Urothelium cell line (cell line): ENCODE measurements around the gene GPC6.

Source experiments
- DNase-seq: peaks from one replicate; pipeline ENCODE4 v3.0.0; 2011; ENCODE audit warnings: low spot score, mixed read lengths
- FAIRE-seq: peaks from 2 replicates; lab custom pipeline; 2011; peaks lifted over from hg19 to GRCh38; lab: Jason Lieb, UNC

GPC6 gene

DNA sequence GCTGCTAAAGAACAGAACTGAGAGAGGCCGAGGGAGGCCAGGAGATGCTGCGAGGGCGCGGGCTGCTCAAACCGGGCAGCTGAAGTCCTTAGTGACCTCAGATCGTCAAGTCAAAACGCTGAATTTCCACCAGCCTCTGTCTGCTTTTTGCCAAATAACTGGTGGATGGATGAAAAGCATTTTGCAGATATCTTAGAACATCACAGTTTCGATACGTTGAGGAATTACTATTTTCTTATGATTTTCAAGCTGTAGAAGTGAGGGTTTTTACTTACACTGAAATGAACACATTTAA is 2.0 kb downstream of the GPC6 start:
- FAIRE-seq (no peak), DNase-seq (no peak)

DNA sequence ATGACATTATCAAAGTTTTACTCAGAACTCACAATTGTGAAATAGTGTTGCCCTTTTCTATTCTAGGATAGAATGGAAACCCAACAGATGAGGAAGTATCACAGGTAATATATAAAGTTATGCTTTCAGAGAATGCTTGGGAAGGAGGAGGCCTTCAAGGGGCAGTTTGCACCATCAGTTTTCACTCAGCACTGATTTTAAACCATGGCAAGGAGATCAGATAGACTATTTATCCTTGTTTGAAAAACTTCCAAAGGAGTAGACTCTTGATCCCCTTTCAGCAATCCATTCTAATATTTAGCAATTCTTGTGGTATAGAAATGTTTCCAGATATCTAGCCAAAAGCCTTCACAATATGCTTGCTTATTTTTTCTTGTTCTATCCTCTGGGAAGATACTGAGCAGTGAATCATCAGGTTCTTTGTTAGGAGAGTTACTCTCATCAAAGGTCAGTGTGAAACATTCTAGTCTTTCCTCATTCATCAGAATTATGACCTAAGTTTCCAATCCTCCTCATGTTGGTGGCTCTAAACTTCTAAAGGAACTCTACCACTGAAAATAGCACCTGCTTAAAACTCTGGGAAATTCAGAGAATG is 3.8 kb downstream of the GPC6 start:
- FAIRE-seq (no peak), DNase-seq (no peak)

DNA sequence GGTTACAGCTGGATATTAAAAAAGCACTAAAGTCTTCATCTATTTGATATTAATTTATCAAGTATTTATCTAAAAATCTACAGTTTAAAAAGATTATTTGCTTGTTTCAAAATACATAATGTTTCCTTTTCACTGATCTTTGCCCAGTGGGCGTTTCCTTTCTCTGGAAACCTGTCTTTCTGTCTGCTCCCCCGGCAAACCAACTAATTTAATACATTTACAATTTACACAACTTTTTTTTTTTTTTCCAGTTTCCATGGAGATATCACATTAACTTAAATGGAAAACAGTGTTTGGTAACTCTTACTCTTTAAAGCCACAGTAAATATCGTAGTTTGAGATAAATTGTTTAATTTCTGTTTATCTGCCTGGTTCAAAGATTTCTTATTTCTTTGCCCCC is 5.3 kb downstream of the GPC6 start:
- no peak for DNase-seq
- no peak for FAIRE-seq

DNA sequence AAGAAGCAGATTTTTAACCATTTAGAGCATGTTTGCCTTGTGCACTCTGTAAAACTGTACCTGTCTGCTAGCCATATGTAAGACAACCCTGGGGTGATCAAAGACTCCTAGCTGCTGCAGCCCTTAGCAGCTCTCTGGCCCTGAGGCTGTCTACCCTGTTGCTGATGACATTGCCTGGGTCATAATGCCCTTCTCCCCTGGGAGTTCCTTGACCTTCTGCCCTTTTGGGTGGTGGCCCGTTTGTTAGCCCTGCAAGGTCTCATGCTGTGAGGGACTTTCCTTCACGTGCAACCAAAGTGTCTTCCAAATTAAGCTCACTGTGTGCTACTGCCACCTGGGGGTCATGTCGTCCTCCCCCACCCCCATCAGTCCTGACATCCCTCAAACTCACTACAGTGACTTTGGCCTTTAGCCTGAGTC is 7.4 kb downstream of the GPC6 start:
- no peak for DNase-seq
- FAIRE-seq: no peak

DNA sequence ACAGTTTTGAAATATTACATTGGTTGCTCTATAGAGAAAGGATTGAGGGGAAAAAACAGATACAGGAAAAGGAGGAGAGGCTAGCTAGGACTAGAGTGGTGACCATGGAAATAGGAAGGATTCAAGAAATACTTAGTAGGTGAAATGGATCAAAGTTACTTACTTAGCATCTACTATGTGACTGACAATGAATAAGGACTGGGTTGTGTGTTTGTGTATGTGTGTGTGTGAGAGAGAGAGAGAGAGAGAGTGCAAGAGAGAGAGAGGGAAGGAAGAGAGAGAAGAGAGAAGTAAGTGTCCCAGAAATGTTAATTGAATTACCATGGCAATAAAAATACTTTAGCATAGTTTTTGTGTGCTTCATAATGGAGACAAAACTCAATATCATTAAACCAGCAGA is 7.9 kb downstream of the GPC6 start:
- DNase-seq: no peak
- FAIRE-seq: no peak

DNA sequence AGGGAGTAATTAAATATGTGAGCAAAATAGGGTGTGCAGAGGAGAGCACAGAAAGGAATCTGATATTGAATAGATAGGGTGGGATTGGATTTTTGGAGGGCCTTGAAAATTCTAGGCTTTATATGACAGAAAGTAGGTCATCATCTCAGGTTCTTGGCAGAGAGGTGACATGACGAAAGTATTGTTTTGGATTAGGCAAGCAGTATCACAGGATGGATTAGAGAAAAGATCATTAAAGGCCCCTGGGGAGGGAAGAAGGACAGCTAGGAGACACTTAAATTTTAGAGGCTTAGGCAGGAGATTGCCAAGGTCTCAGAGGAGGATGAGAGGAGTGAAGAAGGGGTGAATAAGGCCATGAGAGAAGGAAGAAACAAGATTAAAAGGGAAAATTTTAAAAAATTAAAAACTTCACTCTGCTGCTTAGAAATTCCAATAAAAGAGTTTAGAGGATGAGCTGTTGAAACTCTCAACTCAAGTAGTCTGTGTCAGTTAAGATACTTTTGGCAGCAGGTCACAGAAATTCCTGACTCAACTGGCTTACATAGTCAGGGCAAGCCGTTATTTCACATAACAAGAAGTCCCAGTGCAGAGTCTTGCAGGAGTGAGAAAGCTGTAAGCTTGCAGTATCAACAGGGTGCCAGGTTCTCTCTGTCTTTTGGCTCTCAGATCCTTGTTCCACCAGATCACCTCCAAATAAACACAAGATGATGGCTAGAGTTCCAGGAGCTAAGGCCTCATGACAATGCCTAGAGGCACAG is 8.8 kb downstream of the GPC6 start:
- FAIRE-seq: no peak

DNA sequence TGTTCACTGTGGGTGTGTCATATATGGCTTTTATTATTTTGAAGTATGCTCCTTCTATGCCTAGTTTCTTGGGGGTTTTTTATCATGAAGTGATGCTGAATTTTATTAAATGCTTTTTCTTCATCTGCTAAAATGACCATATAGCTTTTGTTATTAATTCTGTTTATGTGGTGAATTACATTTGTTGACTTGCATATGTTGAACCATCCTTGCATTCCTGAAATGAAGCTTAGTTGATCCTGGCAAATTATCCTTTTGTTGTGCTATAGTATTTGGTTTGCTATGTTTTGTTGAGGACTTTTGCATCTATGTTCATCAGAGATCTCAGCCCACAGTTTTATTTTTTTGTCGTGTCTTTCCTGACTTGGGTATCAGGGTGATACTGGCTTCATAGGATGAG is 12.1 kb downstream of the GPC6 start:
- no peak for FAIRE-seq
- DNase-seq: no peak

More for the DNA sequence above, 8.8 kb downstream of the GPC6 start:
- no peak for DNase-seq

DNA sequence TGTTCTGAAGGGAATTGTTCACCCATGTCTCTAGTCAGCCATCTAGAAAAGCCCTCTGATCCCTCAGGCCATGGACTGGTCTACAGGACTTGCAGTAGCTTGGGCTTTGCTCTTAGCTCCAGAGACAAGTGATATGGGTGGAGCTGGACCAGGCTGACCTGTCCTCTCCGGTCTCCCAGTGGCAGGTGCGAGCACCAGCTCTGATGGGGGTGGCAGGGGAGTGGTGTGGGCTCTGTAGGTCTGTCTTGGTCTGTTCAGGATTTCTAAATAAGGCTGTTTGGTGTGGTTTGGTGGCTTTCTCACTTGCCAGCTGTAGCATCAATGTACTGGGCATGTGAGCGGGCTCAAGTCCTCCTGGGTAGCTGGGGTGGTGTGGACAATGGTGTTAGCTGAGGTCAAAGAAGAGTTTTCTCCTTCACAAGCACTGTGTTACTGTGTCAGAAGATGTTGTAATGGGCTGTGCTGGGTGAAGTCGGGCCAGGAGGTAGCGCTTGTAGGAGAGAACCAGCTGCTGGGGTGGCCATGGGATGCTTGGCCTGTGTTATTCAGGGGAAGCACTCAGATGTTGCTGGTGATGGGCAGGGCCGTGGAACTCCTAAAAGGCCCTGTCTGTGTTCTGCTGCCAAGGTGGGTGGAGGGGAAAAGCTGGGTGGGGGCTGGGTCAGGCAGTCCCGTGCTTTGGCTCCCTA is 16.9 kb downstream of the GPC6 start:
- FAIRE-seq (no peak), DNase-seq (no peak)

DNA sequence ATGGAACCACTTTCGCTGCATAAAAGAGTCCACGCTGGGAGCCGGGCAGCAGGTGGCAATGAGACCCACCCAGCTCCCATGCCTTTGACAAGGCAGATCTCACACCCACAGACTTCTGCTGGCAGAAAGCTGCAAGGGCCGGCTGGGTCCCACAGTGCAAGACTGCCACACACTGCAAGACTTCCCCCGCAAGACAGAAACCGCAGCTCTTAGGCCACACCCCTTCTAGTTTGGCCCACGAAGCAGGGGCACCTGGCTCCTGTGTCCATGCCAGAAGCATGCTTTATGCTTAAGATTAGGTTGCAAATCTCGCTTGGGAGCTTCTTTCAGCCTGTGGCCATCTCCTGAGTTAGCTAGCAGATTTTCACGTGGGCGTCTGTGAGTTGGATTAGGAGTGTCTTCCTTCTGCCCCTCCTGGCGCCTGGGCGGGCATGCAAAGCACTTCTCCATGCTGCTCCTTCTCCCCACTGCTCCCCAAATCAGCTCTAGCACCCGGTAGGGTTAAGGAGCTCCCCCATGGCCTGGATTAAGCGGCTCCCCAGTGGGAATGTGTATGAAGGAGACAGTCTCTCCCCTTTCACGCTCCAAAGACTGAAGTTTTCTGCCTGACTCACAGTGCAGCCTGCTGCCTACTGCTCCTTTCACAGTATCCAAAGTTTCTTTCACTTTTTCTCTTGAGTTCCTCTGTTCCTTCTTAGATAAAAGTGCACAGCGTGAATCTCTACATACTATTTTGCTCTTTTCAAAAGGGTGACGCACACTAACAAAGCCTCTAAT is 17.7 kb downstream of the GPC6 start:
- FAIRE-seq: no peak
- no peak for DNase-seq

DNA sequence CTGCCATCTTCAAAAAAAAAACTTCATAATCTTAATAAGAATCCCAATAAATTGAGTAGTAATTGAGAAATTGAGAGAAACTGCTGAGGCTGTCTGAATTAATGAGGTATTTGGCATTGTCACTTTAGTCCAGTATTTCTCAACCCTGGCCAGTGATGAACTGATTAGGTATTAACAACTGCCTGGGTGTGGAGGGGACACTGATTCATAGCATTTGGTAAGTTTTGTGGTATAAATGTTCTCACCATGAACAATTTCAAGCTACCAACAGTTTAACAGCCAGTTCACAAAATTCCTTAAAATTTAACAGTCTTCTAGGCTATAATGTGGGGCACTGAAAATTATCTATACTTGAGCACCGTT is 18.3 kb downstream of the GPC6 start:
- no peak for FAIRE-seq
- DNase-seq: no peak

DNA sequence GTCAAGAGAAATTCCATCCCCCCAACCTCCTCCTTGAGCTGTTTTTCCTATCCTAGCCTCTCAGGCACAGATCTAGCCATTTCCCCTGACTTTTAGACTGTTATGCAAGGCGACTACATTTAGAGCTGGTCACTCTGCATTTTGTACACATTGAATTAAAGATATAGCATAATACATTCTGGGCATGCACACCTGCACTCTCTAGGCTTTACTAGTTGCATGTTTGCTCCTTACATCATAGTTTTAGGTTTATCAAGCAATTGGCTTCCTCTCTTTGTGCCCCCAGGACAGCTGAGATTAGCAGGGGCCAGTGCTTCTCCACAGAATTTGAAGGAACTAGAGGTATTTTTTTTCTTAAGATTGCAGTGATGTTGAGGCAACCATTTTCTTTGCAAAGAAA is 19.5 kb downstream of the GPC6 start:
- DNase-seq (no peak), FAIRE-seq (no peak)

DNA sequence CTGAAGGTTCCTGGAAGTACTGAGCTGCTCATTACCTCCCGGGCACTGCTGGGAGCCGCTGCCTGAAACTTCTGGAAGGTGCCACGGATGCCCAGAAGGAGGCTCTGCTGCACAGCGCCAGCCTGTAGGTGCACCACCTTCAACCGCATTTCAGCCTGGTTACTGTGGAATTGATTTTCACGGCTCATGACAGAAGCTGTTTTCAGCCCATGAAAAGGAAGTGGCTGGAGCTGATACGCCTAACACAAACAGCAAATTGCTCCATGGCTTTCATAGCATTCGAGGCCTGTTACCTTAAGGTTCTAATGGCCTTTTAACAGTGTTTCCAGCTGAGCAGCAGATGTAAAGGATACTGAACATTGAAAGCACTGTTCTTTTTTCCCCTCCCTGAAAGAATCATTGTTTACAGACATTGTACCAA is 22.0 kb downstream of the GPC6 start:
- DNase-seq: no peak
- FAIRE-seq: no peak

DNA sequence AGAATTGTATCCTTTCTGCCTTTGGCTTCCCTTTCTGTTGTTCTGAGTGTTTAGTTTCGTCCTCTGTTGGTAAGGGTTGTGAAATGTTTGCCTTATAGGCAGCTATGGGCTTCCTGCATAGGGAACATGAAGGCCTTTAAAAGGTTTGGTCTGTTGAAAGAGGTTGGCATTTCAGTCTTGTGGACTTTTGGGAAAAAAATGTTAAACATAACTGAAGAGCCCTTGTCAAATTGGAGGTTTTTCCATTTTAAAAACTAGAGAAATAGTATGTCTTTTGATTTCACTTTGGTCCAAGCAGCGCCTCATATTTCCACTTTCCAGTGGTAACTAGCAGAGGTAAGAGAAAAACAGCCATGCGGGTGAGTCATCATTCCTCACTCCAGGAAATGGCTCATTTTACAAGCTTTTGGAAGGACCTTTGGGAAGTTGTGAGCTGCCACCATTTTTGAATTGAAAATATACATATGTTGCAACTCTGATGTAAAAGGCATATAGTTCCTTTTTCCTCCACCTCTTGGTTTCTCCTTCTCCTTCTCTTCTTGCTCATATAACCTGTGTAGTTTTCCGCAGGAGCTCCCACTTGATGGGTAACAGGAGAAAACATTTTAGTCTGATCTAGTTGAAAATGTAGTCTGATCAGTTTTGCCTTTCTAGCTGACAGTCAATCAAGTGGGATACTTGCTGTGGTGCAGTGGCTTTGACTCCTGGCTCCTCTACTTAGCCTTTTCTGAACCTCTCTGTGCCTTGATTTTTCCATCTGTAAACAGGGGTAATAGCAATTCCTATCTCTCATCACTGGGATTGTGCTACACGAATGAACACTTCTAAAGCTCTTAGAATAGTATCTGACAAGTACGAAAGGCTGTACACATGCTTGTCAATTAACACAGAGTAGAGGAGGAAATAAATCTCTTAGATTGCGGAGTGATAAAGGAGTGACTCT is 23.0 kb downstream of the GPC6 start:
- FAIRE-seq (no peak), DNase-seq (peak; percentile 55)

DNA sequence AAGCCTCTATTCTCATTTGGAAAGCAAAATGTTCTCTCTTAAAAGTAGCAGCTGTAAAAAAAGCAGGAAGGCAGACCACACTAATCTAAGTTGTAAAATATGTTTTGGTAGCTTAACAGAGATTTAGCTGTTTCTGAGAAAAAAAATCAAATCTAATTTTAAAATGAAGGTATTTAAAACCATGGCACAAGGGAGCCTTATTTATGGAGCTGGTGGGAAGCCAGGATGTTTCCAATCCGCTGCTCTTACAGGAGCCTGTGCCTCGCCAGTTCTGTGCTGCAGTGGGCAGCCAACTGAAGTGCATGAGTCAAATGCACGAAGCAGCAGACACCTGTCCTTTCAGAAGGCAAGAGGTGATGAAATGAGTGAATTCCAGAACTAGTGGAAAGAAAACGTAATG is 28.2 kb downstream of the GPC6 start:
- FAIRE-seq (no peak), DNase-seq (no peak)

DNA sequence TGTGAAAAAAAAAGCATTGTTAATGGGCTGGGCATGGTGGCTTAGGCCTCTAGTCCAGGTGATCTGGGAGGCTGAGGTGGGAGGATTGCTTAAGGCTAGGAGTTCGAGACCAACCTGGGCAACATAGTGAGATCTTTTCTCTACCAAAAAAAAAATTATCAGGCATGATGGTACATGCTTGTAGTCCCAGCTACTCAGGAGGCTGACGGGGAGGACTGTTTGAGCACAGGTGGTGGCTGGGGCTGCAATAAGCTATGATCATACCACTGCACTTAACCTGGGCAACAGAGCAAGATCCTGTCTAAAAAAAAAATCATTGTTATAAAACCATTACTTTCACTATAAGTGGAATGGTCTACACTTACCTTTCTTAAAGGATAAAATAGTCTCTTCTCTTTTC is 30.4 kb downstream of the GPC6 start:
- DNase-seq: no peak
- FAIRE-seq: no peak

DNA sequence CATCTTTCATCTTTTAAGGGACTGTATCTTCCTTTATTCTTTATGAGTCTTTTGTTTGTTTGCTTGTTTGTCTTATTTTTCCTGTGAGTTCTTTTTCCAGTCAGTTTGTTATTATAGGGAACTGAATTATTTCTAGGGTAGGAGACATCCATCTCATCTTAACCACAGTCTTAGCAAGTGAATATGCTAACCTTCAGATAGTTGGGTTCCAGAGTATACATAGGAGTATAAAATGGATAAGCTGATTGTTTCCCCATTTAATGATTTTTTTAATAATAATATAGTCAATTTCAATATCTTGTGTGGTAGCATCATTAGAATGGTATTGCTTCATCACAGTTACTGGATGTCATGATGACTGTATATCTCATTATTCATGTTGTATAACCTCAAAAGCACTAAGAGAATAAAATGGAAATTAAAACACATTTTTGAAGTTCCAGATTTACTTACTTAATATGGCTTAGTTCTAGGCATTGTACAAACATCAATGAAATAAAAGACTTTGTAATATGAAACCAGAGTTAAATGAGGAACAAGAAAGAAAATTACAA is 33.0 kb downstream of the GPC6 start:
- no peak for FAIRE-seq
- no peak for DNase-seq

DNA sequence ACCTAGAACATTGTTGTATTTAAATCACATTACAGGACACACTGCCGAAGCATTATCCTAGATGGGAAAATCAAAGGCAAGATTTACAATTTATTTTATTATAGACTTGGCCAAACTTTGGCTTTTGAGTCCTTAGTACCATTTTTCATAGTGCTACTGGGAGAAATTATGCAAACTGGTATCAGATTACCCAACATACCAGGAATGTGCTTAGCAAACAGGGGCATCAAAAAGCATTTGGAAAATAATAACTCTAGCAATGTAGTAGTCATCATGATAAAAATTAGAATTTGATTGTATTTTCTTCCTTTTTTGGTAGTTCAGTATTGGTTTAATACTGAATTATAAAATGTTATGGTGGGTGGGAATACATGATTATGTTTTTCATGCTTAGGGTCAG is 34.0 kb downstream of the GPC6 start:
- FAIRE-seq: no peak
- no peak for DNase-seq

DNA sequence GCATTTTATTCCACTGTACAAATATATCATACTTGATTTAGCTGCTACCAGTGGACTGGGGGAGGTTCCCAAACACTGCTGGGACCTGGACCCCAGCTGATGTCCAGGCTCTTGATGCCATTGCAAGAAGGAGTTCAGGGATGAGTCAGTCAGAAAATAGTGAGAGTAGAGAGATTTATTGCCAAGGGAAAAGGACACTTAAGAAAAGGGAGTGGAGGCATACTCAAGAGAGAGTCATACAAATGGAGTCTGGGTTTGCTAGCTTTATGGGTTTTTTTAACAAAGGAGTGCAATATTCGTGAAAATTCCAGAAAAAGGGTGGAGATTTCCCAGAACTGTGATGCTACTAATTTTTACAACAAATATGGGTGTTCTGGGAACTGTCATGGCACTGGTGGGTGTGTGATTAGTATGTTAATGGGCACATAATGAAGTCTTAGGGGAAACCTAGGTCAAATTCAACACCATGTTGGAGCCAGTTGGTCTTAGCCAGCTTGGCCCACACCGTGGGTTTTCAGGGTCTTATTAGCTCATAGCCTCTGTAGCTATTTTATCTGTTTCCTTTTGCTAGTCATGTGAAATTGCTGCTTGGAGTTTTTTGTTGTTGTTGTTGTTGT is 36.2 kb downstream of the GPC6 start:
- FAIRE-seq (no peak), DNase-seq (peak; percentile 35)

DNA sequence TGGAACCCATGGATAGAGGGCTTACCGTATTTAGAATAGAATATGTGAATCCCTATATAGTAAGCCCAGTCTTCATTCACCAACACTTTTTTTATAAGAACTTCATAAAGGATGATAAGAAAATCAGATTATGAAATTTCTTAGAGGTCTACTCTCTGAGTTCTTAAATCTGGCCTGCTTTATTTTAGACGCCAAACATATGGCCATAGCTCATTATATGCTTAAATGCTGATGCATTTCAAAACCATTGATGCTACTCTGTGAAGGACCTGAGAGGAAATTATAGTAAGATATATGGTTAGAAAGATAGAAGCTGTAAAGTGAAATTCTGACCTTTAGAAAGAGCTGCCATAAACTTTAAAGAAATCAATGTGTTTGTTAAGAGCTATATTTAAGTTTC is 38.3 kb downstream of the GPC6 start:
- FAIRE-seq: no peak

DNA sequence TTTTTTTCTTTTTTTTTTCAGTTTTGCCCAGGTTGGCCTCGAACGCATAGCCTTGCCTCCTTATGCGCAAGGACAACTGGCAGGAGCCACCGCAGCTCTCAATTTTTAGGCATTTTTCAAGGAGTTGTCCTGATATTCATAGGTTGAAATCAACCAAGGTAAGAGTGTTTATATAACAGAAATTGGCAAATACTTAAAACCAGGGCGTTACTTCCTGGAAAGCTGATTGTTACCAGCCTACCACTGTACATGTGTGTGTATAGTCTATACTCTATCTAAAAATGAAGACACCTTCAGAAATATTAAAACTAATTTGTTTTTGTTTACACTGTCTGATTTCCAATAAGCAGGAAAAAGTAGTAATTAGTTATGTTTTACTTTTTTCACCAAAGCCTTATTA is 39.2 kb downstream of the GPC6 start:
- no peak for FAIRE-seq

More for the DNA sequence above, 38.3 kb downstream of the GPC6 start:
- no peak for DNase-seq

More for the DNA sequence above, 39.2 kb downstream of the GPC6 start:
- DNase-seq: no peak
